HG02840 (cell line): ENCODE results near the gene ZEB1.
"Not testable (repeated sequence)": the region's sequence is repeated elsewhere in the genome, so short reads cannot be mapped to it uniquely, and the experiment has no call there.

Experiments used
- ATAC-seq: cut with Tn5 transposase; IDR thresholded peaks from one replicate; pipeline ENCODE4 v1.9.1; 2021; ENCODE audit warnings: mild to moderate bottlenecking, moderate library complexity, moderate number of reproducible peaks; ENCODE audit not compliant: unreplicated experiment, low FRiP score

The ZEB1 gene

GRCh38 chr10:31362023-31362641 lies 43.1 kb downstream of the ZEB1 start:
- no peak for ATAC-seq

- ATAC-seq: not testable (repeated sequence)
Measured at GRCh38 chr10:31363696-31364095, 44.7 kb downstream of the ZEB1 start.

GRCh38 chr10:31364238-31364637 lies 45.2 kb downstream of the ZEB1 start:
- not testable (repeated sequence) for ATAC-seq

GRCh38 chr10:31366703-31367102 lies 47.7 kb downstream of the ZEB1 start:
- ATAC-seq: no peak

GRCh38 chr10:31368724-31369123 lies 49.7 kb downstream of the ZEB1 start:
- ATAC-seq: no peak

- ATAC-seq: no peak
Measured at GRCh38 chr10:31372439-31372838, 53.4 kb downstream of the ZEB1 start.

- no peak for ATAC-seq
Measured at GRCh38 chr10:31374146-31374696, 55.2 kb downstream of the ZEB1 start.

GRCh38 chr10:31381171-31381570 lies 62.2 kb downstream of the ZEB1 start:
- ATAC-seq: no peak

GRCh38 chr10:31381766-31382316 lies 62.8 kb downstream of the ZEB1 start:
- ATAC-seq: no peak

- peak; percentile 97 for ATAC-seq
Measured at GRCh38 chr10:31383810-31384588, 65.0 kb downstream of the ZEB1 start.

- ATAC-seq: no peak
Measured at GRCh38 chr10:31384589-31384949, 65.6 kb downstream of the ZEB1 start.

- ATAC-seq: no peak
Measured at GRCh38 chr10:31390804-31391203, 71.8 kb downstream of the ZEB1 start.

GRCh38 chr10:31393844-31394243 lies 74.8 kb downstream of the ZEB1 start:
- no peak for ATAC-seq

GRCh38 chr10:31395695-31396094 lies 76.7 kb downstream of the ZEB1 start:
- ATAC-seq: no peak

GRCh38 chr10:31396376-31396775 lies 77.4 kb downstream of the ZEB1 start:
- ATAC-seq: no peak

- ATAC-seq: no peak
Measured at GRCh38 chr10:31397852-31398251, 78.8 kb downstream of the ZEB1 start.

GRCh38 chr10:31399171-31399570 lies 80.2 kb downstream of the ZEB1 start:
- ATAC-seq: no peak

- no peak for ATAC-seq
Measured at GRCh38 chr10:31399631-31400030, 80.6 kb downstream of the ZEB1 start.

GRCh38 chr10:31401287-31401686 lies 82.3 kb downstream of the ZEB1 start:
- no peak for ATAC-seq

- ATAC-seq: no peak
Measured at GRCh38 chr10:31404640-31405039, 85.6 kb downstream of the ZEB1 start.

- not testable (repeated sequence) for ATAC-seq
Measured at GRCh38 chr10:31405829-31406228, 86.8 kb downstream of the ZEB1 start.

GRCh38 chr10:31412397-31412796 lies 93.4 kb downstream of the ZEB1 start:
- not testable (repeated sequence) for ATAC-seq
